HG02973 (cell line): ENCODE data around the gene DDX3X.
"Not testable (repeated sequence)": the region's sequence is repeated elsewhere in the genome, so short reads cannot be mapped to it uniquely, and the experiment has no call there.

Experiments used
- ATAC-seq: cut with Tn5 transposase; IDR thresholded peaks from one replicate; pipeline ENCODE4 v1.9.1; 2021; ENCODE audit warnings: moderate library complexity; ENCODE audit not compliant: unreplicated experiment

Gene DDX3X

GRCh38 chrX:41411222-41411621, 77.3 kb downstream of the DDX3X start:
- ATAC-seq, result not testable (repeated sequence)

GRCh38 chrX:41412261-41413081, 78.5 kb downstream of the DDX3X start:
- ATAC-seq, result no peak
